Fibroblast of skin of right quadriceps (primary cell): ENCODE measurements around the gene SRSF1.

ENCODE experiments used
- DNase-seq: peaks from one replicate; pipeline ENCODE4 v3.0.0-alpha.2; 2013

Gene SRSF1

GRCh38 chr17:58010067-58010799 lies 3.2 kb upstream of the SRSF1 start:
- DNase-seq: no peak

GRCh38 chr17:58007781-58008706 lies 998 bp upstream of the SRSF1 start:
- DNase-seq: no peak

GRCh38 chr17:58006560-58006923 lies 504 bp downstream of the SRSF1 start:
- DNase-seq: peak; percentile 77

GRCh38 chr17:58005728-58006559 lies 1.1 kb downstream of the SRSF1 start:
- no peak for DNase-seq

- DNase-seq: no peak
These were observed 1.9 kb downstream of the SRSF1 start for GRCh38 chr17:58005031-58005727.

- no peak for DNase-seq
These were observed 3.0 kb downstream of the SRSF1 start for GRCh38 chr17:58004060-58004459.

GRCh38 chr17:58002973-58003372 lies 4.1 kb downstream of the SRSF1 start:
- no peak for DNase-seq

- DNase-seq: no peak
These were observed 4.7 kb downstream of the SRSF1 start for GRCh38 chr17:58002154-58002948.

GRCh38 chr17:58001461-58002124 lies 5.5 kb downstream of the SRSF1 start:
- DNase-seq: no peak

- peak; percentile 69 for DNase-seq
These were observed 7.5 kb downstream of the SRSF1 start for GRCh38 chr17:57999496-58000017.

GRCh38 chr17:57999010-57999495 lies 8.0 kb downstream of the SRSF1 start:
- DNase-seq: no peak

- DNase-seq: no peak
These were observed 9.8 kb downstream of the SRSF1 start for GRCh38 chr17:57997085-57997809.

- DNase-seq: peak; percentile 79
These were observed 11.7 kb downstream of the SRSF1 start for GRCh38 chr17:57995076-57995956.

- DNase-seq: no peak
These were observed 12.6 kb downstream of the SRSF1 start for GRCh38 chr17:57994436-57994835.

GRCh38 chr17:57993471-57994365 lies 13.3 kb downstream of the SRSF1 start:
- DNase-seq: no peak

- DNase-seq: no peak
These were observed 15.5 kb downstream of the SRSF1 start for GRCh38 chr17:57991537-57991936.

GRCh38 chr17:57990037-57990436 lies 17.0 kb downstream of the SRSF1 start:
- DNase-seq: no peak
